ENCODE data around the gene AKNA.

The AKNA gene, protein sequence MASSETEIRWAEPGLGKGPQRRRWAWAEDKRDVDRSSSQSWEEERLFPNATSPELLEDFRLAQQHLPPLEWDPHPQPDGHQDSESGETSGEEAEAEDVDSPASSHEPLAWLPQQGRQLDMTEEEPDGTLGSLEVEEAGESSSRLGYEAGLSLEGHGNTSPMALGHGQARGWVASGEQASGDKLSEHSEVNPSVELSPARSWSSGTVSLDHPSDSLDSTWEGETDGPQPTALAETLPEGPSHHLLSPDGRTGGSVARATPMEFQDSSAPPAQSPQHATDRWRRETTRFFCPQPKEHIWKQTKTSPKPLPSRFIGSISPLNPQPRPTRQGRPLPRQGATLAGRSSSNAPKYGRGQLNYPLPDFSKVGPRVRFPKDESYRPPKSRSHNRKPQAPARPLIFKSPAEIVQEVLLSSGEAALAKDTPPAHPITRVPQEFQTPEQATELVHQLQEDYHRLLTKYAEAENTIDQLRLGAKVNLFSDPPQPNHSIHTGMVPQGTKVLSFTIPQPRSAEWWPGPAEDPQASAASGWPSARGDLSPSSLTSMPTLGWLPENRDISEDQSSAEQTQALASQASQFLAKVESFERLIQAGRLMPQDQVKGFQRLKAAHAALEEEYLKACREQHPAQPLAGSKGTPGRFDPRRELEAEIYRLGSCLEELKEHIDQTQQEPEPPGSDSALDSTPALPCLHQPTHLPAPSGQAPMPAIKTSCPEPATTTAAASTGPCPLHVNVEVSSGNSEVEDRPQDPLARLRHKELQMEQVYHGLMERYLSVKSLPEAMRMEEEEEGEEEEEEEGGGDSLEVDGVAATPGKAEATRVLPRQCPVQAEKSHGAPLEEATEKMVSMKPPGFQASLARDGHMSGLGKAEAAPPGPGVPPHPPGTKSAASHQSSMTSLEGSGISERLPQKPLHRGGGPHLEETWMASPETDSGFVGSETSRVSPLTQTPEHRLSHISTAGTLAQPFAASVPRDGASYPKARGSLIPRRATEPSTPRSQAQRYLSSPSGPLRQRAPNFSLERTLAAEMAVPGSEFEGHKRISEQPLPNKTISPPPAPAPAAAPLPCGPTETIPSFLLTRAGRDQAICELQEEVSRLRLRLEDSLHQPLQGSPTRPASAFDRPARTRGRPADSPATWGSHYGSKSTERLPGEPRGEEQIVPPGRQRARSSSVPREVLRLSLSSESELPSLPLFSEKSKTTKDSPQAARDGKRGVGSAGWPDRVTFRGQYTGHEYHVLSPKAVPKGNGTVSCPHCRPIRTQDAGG (N-terminal part only)

DNA sequence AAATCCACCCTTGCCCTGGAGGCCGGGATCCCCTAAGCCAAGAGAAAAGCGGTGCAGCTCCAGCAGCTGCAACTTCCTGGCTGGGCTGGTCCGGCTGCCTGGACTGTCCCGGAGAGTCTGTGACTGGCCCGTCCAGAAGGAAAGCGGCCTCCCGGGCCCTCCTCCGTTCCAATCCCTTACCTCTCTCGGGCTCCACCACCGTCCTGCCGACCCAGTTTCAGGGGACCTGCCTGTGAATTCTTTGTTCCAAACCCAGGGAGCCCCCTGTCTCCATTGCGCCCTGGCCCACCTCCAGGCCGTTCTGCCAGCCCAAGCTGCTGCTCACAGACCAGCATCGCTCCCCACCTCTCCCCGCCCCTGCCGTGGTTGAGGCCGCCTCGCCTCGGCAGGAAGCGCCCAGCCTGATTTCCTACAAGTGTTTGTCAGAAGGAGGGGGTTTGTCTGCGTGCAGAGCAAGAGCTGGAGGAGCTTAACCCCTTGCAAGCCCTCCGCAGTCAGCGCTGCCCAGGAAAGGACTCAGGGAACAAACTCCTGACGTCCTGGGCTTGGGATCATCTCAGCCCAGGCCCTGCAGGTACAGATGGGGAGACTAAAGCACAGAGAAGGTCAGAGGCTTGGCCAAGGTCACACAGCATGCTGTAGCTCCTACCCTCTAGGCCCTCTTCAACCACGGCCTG, at the start of gene AKNA:
TSS of gene AKNA (minus strand) at position 303 of the 677 bp plus-strand sequence. CDS start 6,649 bp downstream, outside the sequence.
- DNase-seq (ENCODE audit: low spot score) = peak; percentile 76

DNA sequence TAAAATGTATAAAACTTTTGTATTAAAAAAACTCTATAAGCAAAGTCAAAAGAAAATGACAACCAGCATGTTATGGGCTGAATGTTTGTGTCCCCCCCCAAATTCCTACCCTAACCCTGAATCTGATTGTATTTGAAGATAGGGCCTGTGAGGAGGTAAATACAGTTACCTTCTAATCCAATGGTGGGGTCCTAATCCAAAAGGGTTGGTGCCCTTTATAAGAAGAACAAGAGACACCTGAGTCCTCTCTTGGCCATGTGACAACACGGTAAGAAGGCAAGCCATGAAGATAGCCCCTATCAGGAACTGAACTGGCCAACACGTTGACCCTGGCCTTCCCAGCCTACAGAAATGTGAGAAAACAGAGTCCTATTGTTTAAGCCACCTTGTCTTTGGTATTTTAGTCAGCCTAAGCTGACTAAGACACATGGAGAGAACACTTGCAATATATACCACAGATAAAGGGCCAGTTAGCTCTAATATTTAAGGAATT, 49.7 kb upstream of the AKNA start:
- DNase-seq (ENCODE audit: low spot score) = no peak

DNA sequence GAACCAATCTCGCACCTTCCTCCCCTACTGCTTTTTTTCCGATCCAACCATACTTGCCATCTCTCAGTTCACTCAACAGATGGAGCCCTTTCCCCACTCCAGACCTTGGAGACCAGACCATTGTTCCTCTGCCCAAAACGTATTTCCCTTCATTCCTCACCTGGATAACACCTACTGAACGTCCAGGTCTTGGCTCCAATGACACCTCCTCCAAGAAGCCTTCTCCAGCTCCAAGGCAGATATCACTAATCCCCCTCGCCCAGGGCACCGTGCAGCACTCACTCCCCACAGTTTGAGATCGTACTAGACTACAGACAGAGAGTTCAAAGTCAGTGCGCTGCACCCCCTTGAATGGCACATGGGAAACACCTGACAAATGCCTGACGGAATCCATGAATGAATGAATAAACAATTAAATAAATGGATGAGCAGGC, 47.1 kb upstream of the AKNA start:
- DNase-seq (ENCODE audit: low spot score) = peak; percentile 76

DNA sequence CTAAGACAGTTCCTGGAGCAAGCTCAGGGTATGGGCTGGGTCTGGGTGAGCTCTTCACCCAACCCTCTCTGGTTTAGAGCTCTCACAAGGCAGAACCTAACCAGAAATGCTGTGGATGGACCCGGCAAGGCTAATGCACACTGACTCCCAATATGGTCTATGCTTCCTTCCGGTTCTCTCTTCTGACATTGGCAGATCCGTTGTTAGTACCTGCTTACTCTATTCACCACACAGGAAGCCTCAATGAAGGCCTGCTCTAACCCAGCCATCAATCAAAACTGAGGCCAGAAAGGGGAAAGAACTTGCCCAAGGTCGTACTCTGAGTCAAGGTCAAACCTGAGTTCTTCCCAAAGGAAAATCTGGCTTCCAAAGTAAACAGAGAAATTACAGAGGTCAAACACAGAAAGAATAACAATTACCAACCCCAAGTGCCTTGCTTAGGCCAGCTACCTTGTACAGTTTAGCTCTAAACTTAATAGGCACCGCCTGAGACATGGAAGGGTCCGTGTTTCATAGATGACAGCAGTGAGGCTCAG, 46.0 kb upstream of the AKNA start:
- DNase-seq (ENCODE audit: low spot score) = no peak

DNA sequence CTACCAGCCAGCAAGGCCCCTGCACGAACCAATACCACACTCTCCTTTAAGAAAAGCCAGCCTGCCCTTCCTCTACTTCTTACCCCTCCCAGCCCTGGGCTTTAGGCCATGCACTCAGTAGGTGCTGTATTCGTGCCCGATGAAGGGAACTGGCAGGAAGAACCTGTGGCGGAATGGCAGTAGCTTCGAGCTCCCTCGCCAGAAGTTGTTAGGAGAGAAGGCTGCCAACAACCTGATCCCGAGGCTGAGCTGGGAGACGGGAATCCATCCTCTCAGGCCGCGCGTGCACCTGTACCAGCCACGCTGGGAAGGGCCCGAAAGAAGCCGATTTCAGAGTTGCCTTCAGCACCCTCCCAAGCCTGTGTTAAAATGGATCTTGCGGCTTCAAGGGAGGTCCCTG, 45.3 kb upstream of the AKNA start:
- no peak for DNase-seq (ENCODE audit: low spot score)

DNA sequence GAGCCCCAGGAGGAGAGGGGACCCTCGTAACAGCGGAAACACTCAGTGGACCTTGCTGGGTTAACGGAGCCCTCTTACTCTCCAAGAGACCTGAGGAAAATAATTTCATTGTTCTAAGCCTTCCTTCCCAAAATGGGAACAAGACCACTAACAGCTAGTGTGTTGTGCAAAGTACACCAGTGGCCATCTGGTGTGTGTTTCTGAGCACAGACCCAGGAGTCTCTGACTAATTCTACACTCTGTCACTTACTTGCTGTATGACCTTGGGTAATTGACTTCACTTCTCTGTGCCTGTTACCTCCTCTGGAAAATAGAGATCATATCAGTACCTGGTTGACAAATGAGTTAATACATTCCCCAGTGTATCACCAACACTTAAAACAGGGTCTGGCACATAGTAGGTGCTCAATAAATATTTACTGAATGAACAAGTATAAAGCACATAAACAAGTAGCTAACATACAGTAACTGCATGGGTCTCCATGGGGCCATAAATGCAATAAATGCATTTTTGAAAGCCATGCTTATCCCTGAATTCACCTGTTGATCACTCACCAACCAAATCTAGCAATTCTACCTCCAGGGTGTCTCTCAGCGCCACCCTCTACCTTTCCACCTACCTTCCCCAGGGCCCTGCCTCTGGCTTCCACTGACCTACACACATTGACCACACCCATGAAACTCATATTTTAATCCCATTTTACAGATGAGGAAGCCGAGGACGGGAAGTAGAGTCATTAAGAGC, 44.7 kb upstream of the AKNA start:
- no peak for DNase-seq (ENCODE audit: low spot score)

DNA sequence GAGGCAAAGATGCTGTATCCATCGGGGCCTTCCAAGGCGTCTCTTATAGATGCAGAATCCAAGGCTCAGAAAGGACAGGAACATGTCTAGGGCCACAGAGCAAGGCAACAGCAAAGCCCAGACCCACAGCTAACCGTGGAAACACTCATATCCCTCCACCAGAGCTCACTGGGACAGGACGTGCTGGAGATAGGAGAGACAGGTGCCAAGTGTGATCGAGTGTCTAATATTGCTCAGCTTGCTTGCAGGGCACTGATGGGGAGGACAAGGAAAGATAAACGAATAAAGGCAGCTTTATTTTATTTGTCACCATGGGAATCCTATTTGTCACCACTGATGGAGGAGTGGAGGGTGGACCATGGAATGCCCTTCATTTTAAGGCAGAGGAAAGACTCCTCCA, 44.0 kb upstream of the AKNA start:
- DNase-seq (ENCODE audit: low spot score) = no peak

DNA sequence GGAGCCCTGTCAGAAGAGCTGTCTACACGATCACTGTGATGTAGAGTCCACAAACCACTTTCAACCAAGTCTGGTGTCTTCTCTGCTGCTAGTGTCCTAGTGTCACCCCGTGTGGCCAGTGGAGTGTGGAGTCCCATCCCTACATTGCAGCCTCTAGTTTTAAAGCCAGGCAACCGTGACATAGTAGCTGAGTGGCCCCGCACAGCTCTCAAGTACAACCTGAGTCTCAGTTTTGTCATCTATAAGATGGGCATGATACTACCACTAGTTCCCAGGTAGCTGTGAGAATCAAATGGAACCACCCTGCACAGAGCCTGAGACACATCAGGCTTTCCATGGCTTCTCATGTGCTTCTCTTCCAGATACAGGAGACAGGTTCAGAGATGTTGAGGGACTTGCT, 43.2 kb upstream of the AKNA start:
- no peak for DNase-seq (ENCODE audit: low spot score)

DNA sequence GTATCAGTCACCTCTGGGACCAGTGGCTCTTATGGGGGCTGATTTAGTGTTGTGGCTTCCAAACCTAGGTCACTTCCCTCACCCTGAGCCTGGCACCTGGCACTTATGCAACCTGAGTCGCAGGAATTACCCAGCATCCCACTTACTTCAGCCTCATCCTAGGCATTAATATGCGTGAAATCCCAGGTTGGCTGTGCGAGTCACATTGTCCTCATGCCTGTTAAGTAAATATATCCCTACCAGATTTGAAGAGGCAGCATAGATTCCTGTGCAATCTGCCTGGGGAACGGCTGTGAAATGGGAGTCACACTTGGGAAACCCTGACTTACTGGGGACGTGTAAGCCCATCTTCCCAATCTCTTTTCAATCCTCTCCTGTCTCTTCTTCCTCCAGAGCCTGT, 42.7 kb upstream of the AKNA start:
- no peak for DNase-seq (ENCODE audit: low spot score)

DNA sequence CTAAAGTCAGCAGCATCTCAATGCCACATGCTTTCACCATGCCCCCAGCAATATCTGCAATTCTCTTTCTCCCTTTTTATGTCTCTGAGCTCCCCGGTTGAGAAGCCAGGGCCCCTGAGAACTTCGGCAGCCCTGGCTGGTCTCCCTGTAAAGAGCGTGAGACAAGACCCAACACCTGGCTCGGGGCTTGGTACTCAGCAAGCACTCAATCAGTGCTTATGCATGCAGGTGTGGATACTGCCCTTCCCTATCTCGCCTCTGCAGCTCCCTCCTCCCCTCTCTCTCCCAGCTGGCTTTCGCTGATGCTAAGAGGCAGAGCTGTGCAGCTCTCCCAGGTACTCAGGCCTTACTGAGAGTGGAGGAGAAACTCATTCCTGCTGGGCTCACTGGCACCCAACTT, 41.7 kb upstream of the AKNA start:
- DNase-seq (ENCODE audit: low spot score) = no peak

DNA sequence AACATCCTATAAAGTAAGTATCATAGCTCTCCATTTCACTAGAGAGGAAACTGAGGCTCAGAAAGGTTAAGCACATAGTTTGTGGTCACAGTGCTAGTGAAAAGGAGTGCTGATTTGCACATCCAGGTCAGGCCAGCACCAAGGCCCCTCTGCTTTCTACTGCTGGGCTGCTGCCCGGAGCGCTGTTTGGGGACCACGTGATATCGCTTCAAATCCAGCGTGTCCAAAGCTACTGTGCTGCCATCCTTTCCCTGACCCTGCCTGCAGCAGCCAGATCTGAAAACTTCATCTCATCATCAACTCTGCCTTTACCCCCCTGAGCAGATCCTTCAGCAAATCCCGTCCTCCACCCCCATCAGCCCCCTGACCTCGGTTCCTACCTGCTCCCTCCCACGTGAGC, 40.7 kb upstream of the AKNA start:
- no peak for DNase-seq (ENCODE audit: low spot score)

DNA sequence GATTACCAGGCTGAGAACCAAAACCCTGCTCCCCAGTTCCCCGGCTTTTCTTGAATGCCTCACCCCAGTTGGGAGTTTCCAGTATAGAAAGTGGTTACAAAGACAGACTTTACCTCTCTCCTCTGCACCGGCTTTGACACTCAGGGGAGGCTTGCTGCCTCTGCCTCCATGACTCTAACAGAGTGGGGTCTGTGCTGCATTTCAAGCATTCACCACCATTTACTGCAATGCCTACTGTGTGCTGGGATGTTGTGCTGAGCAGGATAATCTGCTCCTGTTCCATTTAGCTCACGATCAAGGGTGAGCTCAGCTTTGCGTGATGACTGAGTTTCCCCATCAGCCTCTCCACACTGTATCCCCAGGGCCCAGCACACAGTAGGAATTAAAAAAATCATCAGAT, 39.9 kb upstream of the AKNA start:
- no peak for DNase-seq (ENCODE audit: low spot score)

DNA sequence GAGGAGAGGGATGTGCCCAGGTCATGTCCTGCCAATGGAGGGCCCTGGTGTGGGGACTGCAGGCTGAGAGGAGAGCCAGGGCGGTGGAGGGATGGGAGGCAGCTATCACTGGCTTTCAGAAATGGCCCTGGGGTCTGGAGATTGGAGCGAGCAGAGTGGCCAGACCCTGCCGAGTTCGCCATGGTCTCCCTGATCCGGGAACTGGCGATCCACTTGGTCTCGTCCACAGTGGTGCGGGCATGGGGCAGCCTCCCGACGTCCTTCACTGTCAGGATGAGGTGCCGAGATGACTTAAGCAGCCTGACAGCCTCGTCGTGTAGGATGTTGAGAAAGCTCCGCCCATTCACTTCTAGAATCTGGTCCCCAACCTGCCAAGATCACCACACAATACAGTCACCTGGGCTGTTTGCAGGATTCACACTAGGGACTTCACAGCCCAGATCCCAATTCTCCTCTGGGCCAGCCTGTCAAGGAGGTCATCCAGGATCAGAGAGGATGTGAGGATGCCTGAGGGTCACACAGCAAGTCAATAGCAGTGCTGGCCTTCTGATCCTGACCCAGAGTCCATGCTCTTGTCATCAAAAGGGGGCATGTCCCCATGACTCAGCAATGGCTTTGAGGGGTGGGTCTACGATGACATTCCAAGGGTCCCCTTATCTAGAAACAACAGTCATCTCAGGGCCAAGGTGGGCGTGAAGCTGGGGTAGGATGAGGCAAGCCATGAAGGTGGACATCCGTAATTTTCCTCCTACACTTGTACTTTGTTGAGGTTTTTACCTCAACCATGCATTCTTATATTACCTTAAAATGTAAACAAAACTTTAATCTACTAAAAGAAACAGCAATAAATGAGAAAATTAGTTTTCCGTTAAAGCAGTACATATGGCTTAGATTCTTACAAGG, 38.5 kb upstream of the AKNA start:
- no peak for DNase-seq (ENCODE audit: low spot score)

DNA sequence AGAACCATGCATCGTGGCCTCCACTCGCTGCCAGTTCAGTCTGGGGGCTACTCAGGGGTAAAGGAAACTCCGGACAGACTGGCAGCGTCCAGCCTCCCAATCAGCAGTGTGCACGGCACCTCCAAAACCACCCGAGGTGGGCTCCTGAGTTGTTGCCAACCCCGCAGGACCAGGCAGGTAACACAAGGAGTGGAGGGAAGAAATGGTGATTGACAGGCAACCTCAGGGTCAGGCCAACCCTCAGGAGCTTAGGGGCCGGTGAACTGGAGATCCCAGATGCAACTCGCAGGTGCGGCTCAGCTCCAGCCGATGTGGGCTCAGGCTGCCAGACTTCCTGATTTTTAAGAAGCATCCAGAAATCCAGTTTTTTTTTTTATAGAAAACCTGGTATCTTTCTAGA, 37.3 kb upstream of the AKNA start:
- no peak for DNase-seq (ENCODE audit: low spot score)

DNA sequence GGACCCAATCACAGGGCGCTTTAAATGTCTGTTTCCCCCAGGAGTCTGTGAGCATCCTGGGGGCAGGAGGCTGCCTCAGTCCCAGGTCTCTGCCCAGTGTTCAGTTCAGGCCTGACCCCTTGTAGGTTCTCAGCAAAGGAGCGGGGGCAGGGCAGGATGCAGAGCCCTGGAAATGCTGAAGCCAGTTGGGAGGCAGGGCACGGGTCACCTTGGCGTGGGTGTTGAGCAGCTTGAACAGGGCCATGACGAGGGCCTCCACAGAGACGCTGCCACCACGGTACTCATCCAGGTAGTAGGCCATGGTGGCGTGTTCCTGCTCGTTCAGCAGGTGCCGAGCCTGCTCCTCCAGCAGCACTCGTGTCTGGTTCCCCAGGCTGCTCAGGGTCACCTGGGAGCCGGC, 36.3 kb upstream of the AKNA start:
- DNase-seq (ENCODE audit: low spot score) = no peak

DNA sequence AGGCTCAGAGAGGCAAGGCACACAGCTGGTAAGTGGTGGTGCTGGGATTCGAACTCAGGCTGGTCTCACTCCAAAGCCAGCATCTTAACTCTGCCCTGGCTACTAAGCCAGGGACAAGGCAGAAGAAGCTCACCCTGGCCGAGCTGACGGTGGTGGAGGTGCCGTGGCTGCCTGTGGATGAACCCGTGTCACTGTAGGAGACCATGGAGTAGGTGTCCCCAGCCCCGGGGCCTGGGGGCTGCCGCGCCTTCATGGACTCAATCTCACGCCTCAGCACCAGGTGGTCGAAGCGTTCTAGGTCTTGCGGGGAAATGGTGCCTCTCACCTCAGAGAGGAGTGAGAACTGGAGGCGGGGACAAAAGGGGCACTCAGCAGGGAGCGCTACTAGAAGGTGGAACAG, 35.4 kb upstream of the AKNA start:
- no peak for DNase-seq (ENCODE audit: low spot score)

DNA sequence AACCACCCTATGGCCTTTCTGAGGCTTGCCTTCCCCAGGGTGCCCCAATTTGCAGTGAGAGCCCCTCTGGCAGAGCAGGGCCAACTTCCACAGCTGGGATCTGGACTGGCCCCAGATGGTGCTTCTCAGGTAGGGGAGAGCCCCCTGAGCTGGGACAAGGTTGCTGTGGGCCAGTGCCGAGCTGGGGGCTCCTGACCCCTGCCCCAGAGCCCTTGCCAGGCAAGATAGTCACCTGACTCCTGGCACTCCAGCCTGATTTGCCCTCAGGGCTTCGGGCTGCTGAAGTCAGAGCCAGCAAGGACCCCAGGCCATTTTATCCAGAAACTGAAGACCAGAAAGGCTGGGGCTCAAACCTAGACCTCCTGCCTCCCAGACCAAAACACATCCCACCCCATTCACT, 33.4 kb upstream of the AKNA start:
- DNase-seq (ENCODE audit: low spot score) = no peak

DNA sequence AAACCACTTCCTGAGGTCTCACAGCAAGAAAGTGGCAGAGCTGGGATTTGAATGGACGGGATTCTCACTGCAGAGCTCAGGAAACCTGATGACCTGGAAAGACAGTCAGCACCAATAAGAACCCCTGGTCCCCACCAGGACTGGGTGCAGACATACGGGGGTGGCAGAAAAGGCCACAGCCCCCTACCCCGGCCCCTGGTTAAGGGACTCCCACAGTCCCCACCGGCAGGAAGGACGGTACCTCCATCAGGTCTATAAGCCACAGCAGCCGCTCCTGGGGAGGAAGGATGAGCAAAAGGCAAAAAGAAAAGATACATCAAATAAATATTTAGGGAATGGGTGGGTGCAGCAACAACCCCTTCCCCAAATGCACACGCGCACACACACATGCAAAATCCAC, 32.0 kb upstream of the AKNA start:
- no peak for DNase-seq (ENCODE audit: low spot score)

DNA sequence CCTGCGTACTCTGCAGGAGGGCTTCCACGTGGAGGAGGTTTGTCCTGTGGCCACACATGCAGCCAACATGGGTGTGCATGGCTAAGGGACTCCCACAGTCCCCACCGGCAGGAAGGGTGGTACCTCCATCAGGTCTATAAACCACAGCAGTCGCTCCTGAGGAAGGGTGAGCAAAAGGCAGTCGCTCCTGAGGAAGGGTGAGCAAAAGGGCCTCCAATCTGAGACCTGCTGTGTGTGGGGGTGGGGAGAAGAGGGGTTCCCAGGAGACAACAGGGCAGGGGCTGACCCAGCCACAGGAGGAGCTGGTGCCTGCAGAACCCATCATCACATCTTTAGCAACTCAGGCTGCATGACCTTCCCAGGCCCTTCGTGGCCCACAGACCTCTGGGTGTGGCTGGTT, 30.3 kb upstream of the AKNA start:
- no peak for DNase-seq (ENCODE audit: low spot score)

DNA sequence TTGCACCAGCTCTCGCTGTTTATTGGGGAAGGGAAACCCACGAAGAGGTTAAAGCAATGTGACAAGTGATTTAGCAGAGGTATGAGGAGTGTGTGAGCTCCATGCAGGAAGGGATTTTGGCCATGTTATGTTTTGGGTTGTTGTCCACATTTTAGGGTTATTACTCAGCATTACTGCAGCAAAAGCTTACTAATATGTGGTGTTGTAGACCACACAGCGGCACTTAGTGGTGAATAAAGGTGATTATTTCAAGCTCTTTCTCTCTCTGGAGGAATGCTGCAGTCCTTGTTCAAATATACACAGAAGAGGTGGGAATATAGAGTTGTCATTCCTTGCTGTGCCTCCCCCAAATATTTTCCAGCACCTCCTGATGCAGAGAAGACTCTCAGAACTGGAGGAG, 29.7 kb upstream of the AKNA start:
- DNase-seq (ENCODE audit: low spot score) = peak; percentile 77
